GM12872 (cell line): ENCODE measurements around the gene GOLGA7B.

Source experiments
- CTCF ChIP-seq: IDR thresholded peaks from 3 replicates; pipeline ENCODE4 v1.5.1; 2011; ENCODE audit warnings: low read depth, mild to moderate bottlenecking, low read length, moderate library complexity; ENCODE audit not compliant: insufficient read depth

GOLGA7B gene

GRCh38 chr10:97812696-97813095, 36.9 kb upstream of the GOLGA7B start:
- TF ChIP-seq CTCF: no peak

- no peak for TF ChIP-seq CTCF
These were observed 36.3 kb upstream of the GOLGA7B start for GRCh38 chr10:97813311-97813710.

GRCh38 chr10:97814996-97815395, 34.6 kb upstream of the GOLGA7B start:
- TF ChIP-seq CTCF: no peak

GRCh38 chr10:97816609-97817008, 33.0 kb upstream of the GOLGA7B start:
- no peak for TF ChIP-seq CTCF

GRCh38 chr10:97818572-97818971, 31.1 kb upstream of the GOLGA7B start:
- TF ChIP-seq CTCF: no peak

- no peak for TF ChIP-seq CTCF
These were observed 29.4 kb upstream of the GOLGA7B start for GRCh38 chr10:97820096-97820704.

- no peak for TF ChIP-seq CTCF
These were observed 28.2 kb upstream of the GOLGA7B start for GRCh38 chr10:97821308-97822038.
